Left renal pelvis (tissue), 4 donors: ENCODE results near the gene PDE6B. TPM values are rescaled to one million over a fixed set of nuclear protein-coding genes. Genes with fewer than 3 reads are reported as not detected.

Experiments used
- DNase-seq, 4 donors: peaks; one replicate each; pipeline ENCODE4 v3.0.0-alpha.2; 2013; ENCODE audit warnings: low read depth in 4 of 4, low spot score in 3 of 4
- polyA plus RNA-seq, 4 donors: library from polyadenylated mRNA; unstranded; fragments of 120-200 nt; gene quantifications; one replicate each; pipeline ENCODE4 v1.2.1, GENCODE V29; 2013; ENCODE audit not compliant: insufficient read length in 4 of 4

The PDE6B gene
- polyA plus RNA-seq, 4 donors = 10.7 to 48.6 (median 34.6) TPM

GRCh38 chr4:621296-622070, 3.9 kb upstream of the PDE6B start:
- no peak for DNase-seq

GRCh38 chr4:622071-622995, 3.0 kb upstream of the PDE6B start:
- DNase-seq = no peak

GRCh38 chr4:622996-623913, 2.1 kb upstream of the PDE6B start:
- no peak for DNase-seq

- DNase-seq = no peak
Measured at GRCh38 chr4:623914-624566, 1.3 kb upstream of the PDE6B start.

GRCh38 chr4:625631-626161, 323 bp downstream of the PDE6B start:
- DNase-seq = no peak

- no peak for DNase-seq
Measured at GRCh38 chr4:626201-627091, 1.1 kb downstream of the PDE6B start.

- DNase-seq = no peak
Measured at GRCh38 chr4:627347-628125, 2.2 kb downstream of the PDE6B start.

GRCh38 chr4:628311-628741, 3.0 kb downstream of the PDE6B start:
- no peak for DNase-seq

- DNase-seq = no peak
Measured at GRCh38 chr4:628821-629635, 3.7 kb downstream of the PDE6B start.

GRCh38 chr4:629636-629914, 4.2 kb downstream of the PDE6B start:
- DNase-seq = no peak

- DNase-seq = no peak
Measured at GRCh38 chr4:629915-630641, 4.7 kb downstream of the PDE6B start.

- no peak for DNase-seq
Measured at GRCh38 chr4:630656-631055, 5.3 kb downstream of the PDE6B start.

GRCh38 chr4:632196-632790, 6.9 kb downstream of the PDE6B start:
- no peak for DNase-seq

- DNase-seq = no peak
Measured at GRCh38 chr4:632926-633325, 7.6 kb downstream of the PDE6B start.

- no peak for DNase-seq
Measured at GRCh38 chr4:633406-633805, 8.0 kb downstream of the PDE6B start.

- no peak for DNase-seq
Measured at GRCh38 chr4:633976-634598, 8.7 kb downstream of the PDE6B start.
